OCI-LY1 (cell line): Measurements from ENCODE around the gene KRT75.

Experiments
- CTCF ChIP-seq: fragments of 200-600 bp; sonication (generic), shearing (Covaris generic); IDR thresholded peaks from 2 replicates; pipeline ENCODE4 v1.5.1; 2017; ENCODE audit warnings: mild to moderate bottlenecking, antibody characterized with exemption, low read length, moderate library complexity, mixed read lengths
- EZH2 ChIP-seq: fragments of 200-600 bp; sonication (generic), shearing (Covaris generic); IDR thresholded peaks from 2 replicates; pipeline ENCODE4 v1.8.0; 2017; ENCODE audit warnings: borderline replicate concordance, mixed run types, mild to moderate bottlenecking, antibody characterized with exemption, low read length, moderate library complexity, mixed read lengths

GRCh38 chr12:52432559-52433207 lies 1.5 kb downstream of the KRT75 start:
- TF ChIP-seq CTCF (no peak), EZH2 (no peak)
